Lung (tissue), 10 donors: ENCODE results near the gene DBNL. TPM values are rescaled to one million over a fixed set of nuclear protein-coding genes. Genes with fewer than 3 reads are reported as not detected.
"Not testable (repeated sequence)": the region's sequence is repeated elsewhere in the genome, so short reads cannot be mapped to it uniquely, and the experiment has no call there.

Experiments
- ATAC-seq: fragments of 200-7000 bp; cut with Tn5 transposase; one replicate; pipeline ENCODE4 v1.9.1; 2020; ENCODE audit warnings: moderate number of reproducible peaks; ENCODE audit not compliant: insufficient read depth, low FRiP score
- DNase-seq, 3 donors: peaks; one replicate each; pipeline ENCODE4 v3.0.0-alpha.2; 2013 to 2017
- H3K27ac ChIP-seq, 2 donors: one replicate each; pipeline ENCODE4 v1.5.1; 2013; ENCODE audit warnings: mild to moderate bottlenecking in 2 of 2, moderate library complexity in 2 of 2, control low read depth in 1 of 2, inconsistent platforms in 1 of 2, low read depth in 1 of 2, low read length in 1 of 2
- H3K27me3 ChIP-seq, 3 donors: one replicate each; pipeline ENCODE4 v1.5.1; 2013; ENCODE audit warnings: low read length in 2 of 3; ENCODE audit not compliant: control insufficient read depth in 3 of 3, insufficient read depth in 3 of 3
- H3K36me3 ChIP-seq, 4 donors: one replicate each; pipeline ENCODE4 v1.5.1; 2013; ENCODE audit warnings: low read length in 4 of 4, mild to moderate bottlenecking in 1 of 4, moderate library complexity in 1 of 4; ENCODE audit not compliant: control insufficient read depth in 4 of 4, insufficient read depth in 4 of 4
- H3K4me1 ChIP-seq, 5 donors: one replicate each; pipeline ENCODE4 v1.5.1; 2013; ENCODE audit warnings: low read length in 5 of 5, mild to moderate bottlenecking in 2 of 5, moderate library complexity in 1 of 5; ENCODE audit not compliant: control insufficient read depth in 5 of 5, insufficient read depth in 5 of 5
- H3K4me3 ChIP-seq: one replicate; pipeline ENCODE4 v1.5.1; 2013; ENCODE audit warnings: mild to moderate bottlenecking, control low read depth, moderate library complexity
- H3K9ac ChIP-seq, 2 donors: one replicate each; pipeline ENCODE4 v1.5.1; 2013; ENCODE audit warnings: low read length in 2 of 2, control low read depth in 1 of 2; ENCODE audit not compliant: insufficient read depth in 1 of 2
- H3K9me3 ChIP-seq, 4 donors: one replicate each; pipeline ENCODE4 v1.5.1; 2013; ENCODE audit warnings: low read length in 3 of 4, mild to moderate bottlenecking in 1 of 4, moderate library complexity in 1 of 4; ENCODE audit not compliant: control insufficient read depth in 4 of 4, insufficient read depth in 3 of 4
- WGBS, 2 donors: extraction: QIAGEN DNeasy Blood & Tissue Kit; methylation state at CpG; one replicate each; pipeline ENCODE4 v1.1.7; 2013; 5-methylcytosine and 5-hydroxymethylcytosine counted together
- polyA plus RNA-seq, 2 donors: library from polyadenylated mRNA; stranded (reverse); fragments of 200-250 nt; gene quantifications; one replicate each; pipeline ENCODE4 v1.2.1, GENCODE V29; 2013
- total RNA-seq, 2 donors: library from RNA; depleted of rRNA in 1 of 2; stranded (reverse); fragments of >200 nt in 1 of 2; gene quantifications; one replicate each; pipeline ENCODE4 v1.2.1, GENCODE V29; 2014 to 2021
- donor health status: Bipolar disorder and iron deficiency.
- donor health status: healthy.
- donor health status: DM: yes; HTN: yes; CAD: no.

DBNL gene
- total and polyA plus RNA-seq, 4 donors = 65.9 to 209 (median 116) TPM

GRCh38 chr7:44032031-44032430 lies 12.5 kb upstream of the DBNL start:
- DNase-seq, H3K9me3 ChIP-seq, H3K4me1 ChIP-seq, H3K36me3 ChIP-seq, ATAC-seq, H3K27me3 ChIP-seq, H3K4me3 ChIP-seq, H3K9ac ChIP-seq, H3K27ac ChIP-seq: not testable (repeated sequence)
- WGBS, 2 donors = 90 to 96% methylated on average over 4 to 6 of the region's 6 CpGs

DNA sequence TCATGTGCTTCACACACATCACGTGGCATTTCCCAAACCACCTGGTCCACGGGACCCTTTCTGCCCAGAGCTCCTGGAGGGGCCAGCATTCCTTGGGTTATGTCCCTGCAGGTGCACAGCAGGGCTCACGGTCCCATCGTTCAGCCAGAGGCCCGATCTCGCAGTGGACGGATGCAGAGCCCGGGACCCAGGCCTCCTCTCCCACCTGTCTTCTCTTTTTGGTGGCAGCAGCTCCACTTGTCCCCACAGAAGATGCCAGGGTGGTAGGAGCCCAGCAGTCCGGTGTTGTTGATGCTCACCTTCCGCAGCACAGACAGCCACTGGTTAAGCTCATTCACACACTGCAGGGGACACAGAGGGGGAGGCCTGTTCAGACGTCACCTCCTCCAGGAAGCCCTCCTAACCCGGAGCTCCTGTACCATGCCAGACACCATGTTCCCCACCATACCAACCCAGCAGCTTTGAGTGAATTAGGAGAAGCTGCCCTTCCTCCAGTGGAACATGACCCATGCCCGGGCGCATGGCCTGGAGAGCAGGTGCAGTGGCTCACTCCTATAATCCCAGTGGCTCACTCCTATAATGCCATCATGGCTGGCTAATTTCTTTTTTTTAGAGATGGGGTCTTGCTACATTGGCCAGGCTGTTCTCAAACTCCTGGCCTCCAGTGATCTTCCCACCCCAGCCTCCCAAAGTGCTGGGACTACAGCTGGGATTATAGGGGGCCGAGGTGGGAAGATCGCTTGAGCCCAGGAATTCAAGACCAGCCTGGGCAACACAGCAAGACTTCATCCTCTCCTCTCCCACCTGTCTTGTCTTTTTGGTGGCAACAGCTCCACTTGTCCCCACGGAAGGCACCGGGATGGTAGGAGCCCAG lies 10.3 kb upstream of the DBNL start:
- H3K4me3 ChIP-seq, H3K36me3 ChIP-seq, H3K27me3 ChIP-seq, H3K9me3 ChIP-seq, H3K9ac ChIP-seq, H3K27ac ChIP-seq, H3K4me1 ChIP-seq, DNase-seq, ATAC-seq: not testable (repeated sequence)
- 95 to 97% methylated on average over 10 to 17 of the region's 18 CpGs for WGBS, 2 donors

GRCh38 chr7:44036364-44036763 lies 8.1 kb upstream of the DBNL start:
- not testable (repeated sequence) for H3K27ac ChIP-seq, H3K9me3 ChIP-seq, H3K4me1 ChIP-seq, H3K27me3 ChIP-seq, DNase-seq, H3K36me3 ChIP-seq, H3K4me3 ChIP-seq, H3K9ac ChIP-seq
- peak; percentile 6 for ATAC-seq
- 68% methylated on average over 10 of the region's 10 CpGs; no CpG with 5 or more reads in 1 of the 2 donors for WGBS, 2 donors

- DNase-seq, H3K4me1 ChIP-seq, H3K27ac ChIP-seq, H3K9ac ChIP-seq, H3K27me3 ChIP-seq, H3K36me3 ChIP-seq, H3K9me3 ChIP-seq, ATAC-seq, H3K4me3 ChIP-seq: not testable (repeated sequence)
- WGBS, 2 donors = 80 to 91% methylated on average over 2 of the region's 2 CpGs
Measured at GRCh38 chr7:44037951-44038350, 6.6 kb upstream of the DBNL start.

- not testable (repeated sequence) for H3K4me3 ChIP-seq, ATAC-seq
Measured at GRCh38 chr7:44038553-44038952, 5.9 kb upstream of the DBNL start.

DNA sequence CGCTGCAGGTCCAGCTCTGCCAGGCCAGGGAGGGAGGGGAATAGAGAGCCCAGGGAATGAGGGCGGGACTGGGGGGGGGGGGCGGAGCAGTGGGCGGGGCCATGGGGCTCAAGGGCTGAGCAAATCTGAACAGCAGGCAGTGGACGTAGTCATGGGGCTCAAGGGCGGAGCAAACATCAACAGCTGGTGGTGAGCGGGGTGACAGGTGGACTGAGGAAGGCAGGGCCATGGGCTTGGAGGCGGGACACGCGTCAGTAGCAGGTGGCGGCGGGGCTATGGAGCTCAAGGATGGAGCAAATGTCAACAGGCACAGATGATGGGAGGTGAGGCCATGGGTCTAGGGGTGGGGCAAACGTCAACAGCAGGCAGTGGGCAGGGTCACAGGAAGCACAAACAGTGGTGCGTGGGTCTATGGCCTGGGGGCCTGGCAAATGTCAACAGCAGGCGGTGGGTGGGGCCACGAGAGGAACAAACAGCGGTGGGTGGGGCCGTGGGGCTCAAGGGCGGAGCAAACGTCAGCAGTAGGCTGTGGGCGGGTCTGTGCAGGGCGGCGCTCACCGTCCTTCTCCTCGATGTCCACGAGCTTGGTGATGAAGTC lies 5.4 kb upstream of the DBNL start:
- not testable (repeated sequence) for H3K36me3 ChIP-seq, H3K4me1 ChIP-seq, H3K27me3 ChIP-seq, H3K4me3 ChIP-seq, H3K9me3 ChIP-seq, H3K9ac ChIP-seq
- DNase-seq (peak; percentile 50 to 65 (median 64)), ATAC-seq (peak; percentile 92)
- peak overlapping the region; percentile 76 to 84 for H3K27ac ChIP-seq
- 10 to 17% methylated on average over 17 to 20 of the region's 26 CpGs for WGBS, 2 donors

More at GRCh38 chr7:44038553-44038952, 5.9 kb upstream of the DBNL start:
- WGBS, 2 donors = 46 to 88% methylated on average over 2 to 4 of the region's 12 CpGs
- H3K36me3 ChIP-seq, H3K27me3 ChIP-seq, H3K4me1 ChIP-seq, H3K27ac ChIP-seq, H3K9ac ChIP-seq, DNase-seq, H3K9me3 ChIP-seq: not testable (repeated sequence)

DNA sequence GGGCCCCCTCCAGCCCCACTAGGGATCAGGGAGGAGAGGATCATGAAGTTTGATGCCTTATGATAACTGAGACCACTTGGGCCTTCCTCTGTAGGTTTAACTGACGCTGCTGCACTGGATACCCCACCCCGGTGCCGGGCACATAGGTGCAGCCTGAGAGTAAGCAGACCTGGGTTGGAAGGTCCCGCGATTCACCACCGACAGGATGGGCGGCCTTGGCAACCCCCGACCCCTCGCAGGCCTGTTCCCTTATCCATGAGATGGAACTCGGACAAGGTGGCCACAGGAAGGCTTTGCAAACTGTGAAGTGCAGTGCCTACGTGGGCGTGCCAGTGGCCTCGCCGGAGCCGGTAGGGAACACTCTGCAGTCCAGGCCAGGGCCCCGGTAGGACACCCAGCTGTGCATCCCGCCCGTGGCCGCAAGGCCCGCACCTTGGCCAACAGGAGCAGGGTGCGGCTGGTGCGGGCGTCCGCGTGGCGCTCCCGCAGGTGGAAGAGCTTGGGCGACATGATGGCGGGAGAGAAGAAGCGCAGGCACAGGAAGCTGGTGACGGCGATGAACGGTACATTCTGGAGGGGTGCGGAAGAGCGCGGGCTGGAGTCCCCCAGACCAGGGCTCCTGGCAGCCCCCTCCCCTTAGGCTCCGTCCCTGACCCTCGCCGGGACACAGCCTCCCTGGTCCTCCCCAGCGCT lies 4.6 kb upstream of the DBNL start:
- not testable (repeated sequence) for H3K27me3 ChIP-seq, DNase-seq, H3K4me3 ChIP-seq, ATAC-seq, H3K9me3 ChIP-seq, H3K4me1 ChIP-seq, H3K9ac ChIP-seq, H3K36me3 ChIP-seq
- WGBS, 2 donors = 13 to 20% methylated on average over 8 to 19 of the region's 40 CpGs
- H3K27ac ChIP-seq = peak overlapping the region in 1 of 2 donors; percentile 4

DNA sequence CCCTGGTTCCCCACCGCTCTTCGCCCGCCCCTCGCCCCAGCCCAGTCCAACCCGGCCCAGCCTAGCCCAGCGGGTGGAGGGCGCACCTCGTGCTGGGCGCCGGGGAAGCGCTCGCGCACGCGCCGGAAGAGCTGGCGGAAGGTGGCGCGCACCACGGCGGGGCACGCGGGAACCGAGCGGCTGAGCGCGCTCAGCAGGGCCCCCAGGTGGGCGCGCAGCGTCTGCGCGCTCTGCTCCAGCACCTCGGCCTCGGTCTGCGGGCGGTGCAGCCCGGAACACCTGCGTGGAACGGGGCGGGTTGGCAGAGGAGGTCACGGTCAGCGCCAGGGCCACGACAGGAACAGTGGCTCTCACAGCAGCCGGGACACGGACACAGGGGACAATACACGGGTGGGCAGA lies 4.0 kb upstream of the DBNL start:
- WGBS, 2 donors = 0 to 2% methylated on average over 5 to 46 of the region's 46 CpGs
- Histone ChIP-seq H3K4me3 (peak overlapping the region; percentile 27), H3K4me1 (peaks cover 0 to 10% (median 4%) of the 10 kb centered on the region in 5 donors), H3K27ac (peak overlapping the region; percentile 4 to 22)
- not testable (repeated sequence) for H3K27me3 ChIP-seq, DNase-seq, H3K9ac ChIP-seq, H3K9me3 ChIP-seq, H3K36me3 ChIP-seq
- ATAC-seq = peak; percentile 22
